GM19372 (cell line): ENCODE results near the gene HJV.

Experiments
- ATAC-seq: cut with Tn5 transposase; IDR thresholded peaks from one replicate; pipeline ENCODE4 v1.9.1; 2021; ENCODE audit warnings: mild to moderate bottlenecking, low read depth, moderate library complexity; ENCODE audit not compliant: unreplicated experiment

The HJV gene

DNA sequence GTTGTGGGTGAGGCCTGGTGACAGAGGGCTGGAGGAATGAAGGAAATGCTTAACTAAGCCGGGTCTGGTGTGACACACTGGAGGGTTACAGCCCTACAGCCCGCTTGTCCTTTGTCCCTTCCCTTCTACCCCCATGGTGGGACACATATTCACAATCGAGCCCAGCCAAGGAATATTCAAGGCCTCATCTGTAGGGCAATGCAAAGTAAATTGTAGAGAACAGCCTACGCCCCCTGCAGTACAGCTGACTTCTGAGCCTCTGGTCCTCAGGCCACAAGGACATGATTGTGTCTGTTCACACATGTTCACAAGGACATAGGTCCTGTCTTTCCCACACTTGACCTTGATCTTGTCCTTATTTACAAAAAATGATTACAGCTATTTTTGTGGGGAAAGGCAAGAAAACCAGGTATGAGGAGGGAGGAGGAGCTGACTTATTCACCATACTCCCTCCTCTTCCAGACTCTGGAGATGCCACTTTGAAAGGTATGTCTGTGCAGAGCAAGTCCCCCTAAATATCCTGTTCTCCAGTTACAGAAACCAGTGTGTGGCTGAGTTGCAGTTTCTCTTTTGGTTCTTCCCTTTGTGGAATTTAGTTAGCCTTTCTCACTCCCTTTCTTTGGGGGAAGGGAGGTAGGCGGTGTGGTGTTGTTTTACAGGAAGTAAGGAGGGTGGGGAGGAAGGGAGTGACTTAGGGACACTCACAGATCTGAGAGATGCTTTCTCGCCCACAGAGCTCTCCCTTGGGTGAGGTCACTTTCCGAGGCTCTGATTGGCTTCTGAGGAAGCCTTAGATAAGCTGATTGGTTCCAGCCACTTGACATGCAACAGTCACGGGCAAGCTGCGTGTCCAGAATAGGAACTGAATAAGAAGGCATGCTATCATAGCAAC lies 42.4 kb downstream of the HJV start:
- ATAC-seq = peak; percentile 93

DNA sequence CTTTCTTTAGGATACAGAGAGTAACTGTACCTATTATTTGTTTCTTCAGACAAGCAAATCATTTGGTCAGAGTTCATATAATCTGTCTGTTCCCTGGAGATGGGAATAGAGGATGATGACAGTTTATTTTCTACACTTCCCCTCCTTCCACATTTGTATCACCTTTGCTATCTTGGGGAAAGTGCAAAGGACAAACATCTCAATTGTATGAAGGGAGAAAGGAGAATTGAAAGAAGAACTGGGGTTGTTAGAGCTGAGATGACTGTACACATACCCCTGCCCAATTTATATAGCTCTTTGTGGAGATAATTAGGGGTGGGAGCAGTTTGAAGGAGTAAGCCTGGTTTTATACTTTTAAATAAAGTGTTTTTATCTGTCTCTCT lies 43.1 kb downstream of the HJV start:
- ATAC-seq = no peak

DNA sequence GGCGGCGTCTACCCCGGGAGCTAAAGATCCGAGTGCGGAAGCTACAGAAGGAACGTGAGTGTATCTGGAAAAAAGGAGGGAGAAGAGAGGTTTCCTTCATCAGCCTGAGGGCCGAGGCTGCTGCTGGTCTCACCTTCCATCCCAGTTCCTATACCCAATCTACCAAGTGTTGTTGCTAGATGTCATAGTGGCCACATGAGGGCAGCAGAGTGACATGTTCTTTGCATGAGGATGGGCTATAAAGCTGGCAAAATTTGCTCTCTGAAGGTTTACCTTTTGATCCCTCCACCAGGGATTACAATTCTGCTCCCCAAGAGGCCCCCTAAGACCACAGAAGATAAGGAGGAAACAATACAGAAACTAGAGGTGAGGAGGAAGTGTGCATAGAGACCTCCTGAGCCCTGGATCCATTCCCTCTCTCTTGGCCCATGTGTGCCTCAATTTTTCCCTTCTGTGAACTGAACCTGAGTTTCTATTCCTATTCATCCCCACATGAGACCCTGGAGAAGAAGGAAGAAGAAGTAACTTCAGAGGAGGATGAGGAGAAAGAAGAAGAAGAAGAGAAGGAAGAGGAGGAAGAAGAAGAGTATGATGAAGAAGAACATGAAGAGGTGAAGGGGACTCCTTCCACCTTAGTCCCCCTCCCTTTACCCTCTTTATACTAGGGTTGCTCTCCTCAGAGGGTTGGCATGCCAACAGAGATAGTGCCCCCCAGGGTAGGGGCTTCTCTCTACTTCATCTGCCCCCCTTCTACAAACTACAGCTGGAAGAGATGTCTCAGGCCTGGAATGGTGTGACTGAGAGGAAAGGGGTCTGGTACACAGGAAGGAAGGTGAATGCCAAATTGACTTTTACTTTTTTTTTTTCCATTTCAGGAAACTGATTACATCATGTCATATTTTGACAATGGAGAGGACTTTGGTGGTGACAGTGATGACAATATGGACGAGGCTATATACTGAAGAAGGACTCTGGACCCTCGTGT lies 43.8 kb downstream of the HJV start:
- ATAC-seq = no peak

DNA sequence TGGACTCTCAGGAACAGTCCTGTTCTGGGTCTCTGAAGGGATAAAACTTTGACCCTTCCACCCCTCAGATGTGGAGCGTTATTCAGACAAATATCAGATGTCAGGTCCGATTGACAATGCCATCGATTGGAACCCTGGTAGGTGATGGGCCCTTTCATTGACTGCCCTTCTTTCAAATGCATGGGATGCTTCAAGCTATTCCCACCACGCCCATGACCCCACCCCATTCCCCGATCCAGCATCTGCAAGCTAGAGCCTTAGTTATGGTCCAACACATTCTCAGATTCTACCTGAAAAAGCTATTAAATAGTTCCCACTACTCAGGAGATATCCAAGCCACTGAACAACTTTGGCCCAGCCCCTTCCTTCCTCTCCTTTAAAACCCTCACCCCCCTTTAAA lies 44.5 kb downstream of the HJV start:
- ATAC-seq = no peak

DNA sequence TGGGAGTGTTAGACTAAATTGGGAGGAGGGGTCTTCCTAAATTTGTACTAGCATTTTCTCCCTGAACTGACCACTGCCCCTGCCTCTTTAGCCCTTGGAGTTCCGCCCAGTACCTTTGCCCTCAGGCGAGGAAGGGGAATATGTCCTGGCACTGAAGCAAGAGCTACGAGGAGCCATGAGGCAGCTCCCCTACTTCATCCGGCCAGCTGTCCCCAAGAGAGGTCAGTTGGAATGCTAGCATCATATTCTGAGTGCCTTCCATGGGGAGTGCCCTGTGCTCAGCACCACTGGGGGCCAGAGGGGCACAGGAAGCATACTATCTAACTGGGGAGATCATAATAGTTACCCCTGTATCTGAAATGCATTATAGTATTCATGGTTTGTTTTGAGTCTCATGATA lies 46.3 kb downstream of the HJV start:
- ATAC-seq = no peak

DNA sequence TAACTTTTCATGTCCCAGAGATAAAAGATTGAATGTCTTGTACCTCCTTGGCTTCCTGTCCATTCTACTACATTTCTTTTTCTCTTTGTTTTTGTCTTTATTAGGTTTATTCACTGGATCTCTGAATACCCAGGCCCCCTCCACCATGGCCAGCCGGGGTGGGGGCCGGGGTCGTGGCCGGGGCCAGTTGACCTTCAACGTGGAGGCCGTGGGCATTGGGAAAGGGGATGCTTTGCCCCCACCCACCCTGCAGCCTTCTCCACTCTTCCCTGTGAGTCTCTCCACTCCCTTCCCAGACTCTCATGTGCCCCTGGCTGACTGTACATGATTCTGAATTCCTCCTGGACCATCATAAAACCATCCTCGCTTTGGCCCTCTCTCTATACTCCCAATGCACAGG lies 46.8 kb downstream of the HJV start:
- no peak for ATAC-seq

DNA sequence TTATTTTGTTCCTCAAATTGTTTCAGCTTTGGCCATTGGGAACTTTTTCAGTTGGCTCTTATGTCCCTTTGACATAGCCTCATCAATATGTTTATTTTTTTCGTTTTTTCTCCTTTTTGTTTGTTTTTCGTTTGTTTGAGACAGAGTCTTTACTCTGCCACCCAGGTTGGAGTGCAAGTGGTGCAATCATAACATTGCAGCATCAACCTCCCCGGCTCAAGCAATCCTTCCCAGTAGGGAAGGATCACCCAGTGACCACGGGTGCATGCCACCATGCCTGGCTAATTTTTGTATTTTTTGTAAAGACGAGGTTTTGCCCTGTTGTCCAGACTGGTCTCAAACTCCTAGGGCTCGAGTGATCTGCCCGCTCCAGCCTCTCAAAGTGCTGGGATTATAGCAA lies 49.0 kb downstream of the HJV start:
- no peak for ATAC-seq
